ENCODE data around the gene PDCD10. TPM values are rescaled to one million over a fixed set of nuclear protein-coding genes. Genes with fewer than 3 reads are reported as not detected.

PDCD10 gene
- total RNA-seq, 1 experiment from 2014 or later = 65.8 TPM

DNA sequence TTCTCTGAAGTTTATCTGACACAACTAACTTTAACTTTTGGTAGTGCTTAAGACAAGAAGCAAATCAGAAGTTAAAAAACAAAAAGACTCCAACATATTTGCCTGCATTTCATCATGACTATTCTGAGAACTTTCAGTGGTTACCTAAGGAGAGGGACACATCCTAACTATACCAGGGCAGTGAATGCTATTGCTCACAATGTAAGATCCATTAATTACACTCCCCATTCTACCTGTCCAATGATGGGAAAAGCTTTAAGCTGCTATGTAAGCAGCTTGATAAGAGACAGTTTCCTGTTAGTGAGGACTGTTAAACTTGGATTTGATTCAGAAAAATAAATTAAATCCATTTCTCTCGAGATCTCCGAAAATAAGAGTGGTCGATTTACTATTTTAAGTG is 38.3 kb upstream of the PDCD10 start:
- Mint-ChIP-seq H3K27me3 (ENCODE audit: insufficient read depth, unreplicated experiment) (no peaks in the 10 kb centered on the region), H3K4me3 (ENCODE audit: unreplicated experiment) (no peak overlapping the region), H3K4me1 (ENCODE audit: low read depth, unreplicated experiment) (peaks cover 7% of the 10 kb centered on the region), H3K9me3 (ENCODE audit: unreplicated experiment) (no peaks in the 10 kb centered on the region), H3K27ac (ENCODE audit: unreplicated experiment) (no peak overlapping the region), H3K36me3 (ENCODE audit: insufficient read depth, unreplicated experiment) (no peaks in the 10 kb centered on the region)
- DNase-seq = no peak
- no TSS peak for BruUV-seq (replicated peaks)
- POLR2A ChIA-PET = no interaction called here
- TF ChIP-seq, protein P1, sequence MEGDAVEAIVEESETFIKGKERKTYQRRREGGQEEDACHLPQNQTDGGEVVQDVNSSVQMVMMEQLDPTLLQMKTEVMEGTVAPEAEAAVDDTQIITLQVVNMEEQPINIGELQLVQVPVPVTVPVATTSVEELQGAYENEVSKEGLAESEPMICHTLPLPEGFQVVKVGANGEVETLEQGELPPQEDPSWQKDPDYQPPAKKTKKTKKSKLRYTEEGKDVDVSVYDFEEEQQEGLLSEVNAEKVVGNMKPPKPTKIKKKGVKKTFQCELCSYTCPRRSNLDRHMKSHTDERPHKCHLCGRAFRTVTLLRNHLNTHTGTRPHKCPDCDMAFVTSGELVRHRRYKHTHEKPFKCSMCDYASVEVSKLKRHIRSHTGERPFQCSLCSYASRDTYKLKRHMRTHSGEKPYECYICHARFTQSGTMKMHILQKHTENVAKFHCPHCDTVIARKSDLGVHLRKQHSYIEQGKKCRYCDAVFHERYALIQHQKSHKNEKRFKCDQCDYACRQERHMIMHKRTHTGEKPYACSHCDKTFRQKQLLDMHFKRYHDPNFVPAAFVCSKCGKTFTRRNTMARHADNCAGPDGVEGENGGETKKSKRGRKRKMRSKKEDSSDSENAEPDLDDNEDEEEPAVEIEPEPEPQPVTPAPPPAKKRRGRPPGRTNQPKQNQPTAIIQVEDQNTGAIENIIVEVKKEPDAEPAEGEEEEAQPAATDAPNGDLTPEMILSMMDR (IDR thresholded peaks at IDR 0.05; ENCODE audit: insufficient read depth in 1 of 2, low read depth in 1 of 2, low read length in 1 of 2, severe bottlenecking in 1 of 2, unreplicated experiment in 1 of 2) = no peak
- intact Hi-C loops (cut with micrococcal nuclease; ENCODE audit: unreplicated experiment) = no loop called here
- H3K27me3 ChIP-seq (replicated peaks; ENCODE audit: control insufficient read depth, insufficient read depth, low read length) = no peaks in the 10 kb centered on the region
- H3K4me1 ChIP-seq = peaks cover 8% of the 10 kb centered on the region
- H3K9me3 ChIP-seq = peaks cover 5% of the 10 kb centered on the region; the same call in 1 of the 2 replicates
- no peak overlapping the region for H3K4me3 ChIP-seq (ENCODE audit: low read depth, low read length)
- H3K36me3 ChIP-seq (ENCODE audit: control insufficient read depth, insufficient read depth, low read length) = no peaks in the 10 kb centered on the region
- CTCF ChIA-PET = no interaction called here

GRCh38 chr3:167762296-167762695 is 27.6 kb upstream of the PDCD10 start:
- no peaks in the 10 kb centered on the region for H3K36me3 ChIP-seq (ENCODE audit: control insufficient read depth, insufficient read depth, low read length)
- Mint-ChIP-seq H3K9me3 (ENCODE audit: unreplicated experiment) (peaks cover 13% of the 10 kb centered on the region), H3K4me3 (ENCODE audit: unreplicated experiment) (no peak overlapping the region), H3K27me3 (ENCODE audit: insufficient read depth, unreplicated experiment) (no peaks in the 10 kb centered on the region), H3K36me3 (ENCODE audit: insufficient read depth, unreplicated experiment) (no peaks in the 10 kb centered on the region), H3K4me1 (ENCODE audit: low read depth, unreplicated experiment) (peaks cover 5% of the 10 kb centered on the region), H3K27ac (ENCODE audit: unreplicated experiment) (no peak overlapping the region)
- no peaks in the 10 kb centered on the region for H3K9me3 ChIP-seq
- ChIA-PET CTCF (no interaction called here), POLR2A (no interaction called here)
- intact Hi-C loops (cut with micrococcal nuclease; ENCODE audit: unreplicated experiment) = no loop called here
- no peaks in the 10 kb centered on the region for H3K4me1 ChIP-seq
- H3K27me3 ChIP-seq (replicated peaks; ENCODE audit: control insufficient read depth, insufficient read depth, low read length) = no peaks in the 10 kb centered on the region
- H3K4me3 ChIP-seq (ENCODE audit: low read depth, low read length) = no peak overlapping the region
- DNase-seq = no peak
- TF ChIP-seq, protein P1 (IDR thresholded peaks at IDR 0.05; ENCODE audit: insufficient read depth in 1 of 2, low read depth in 1 of 2, low read length in 1 of 2, severe bottlenecking in 1 of 2, unreplicated experiment in 1 of 2) = no peak
- no TSS peak for BruUV-seq (replicated peaks)

- intact Hi-C loops (cut with micrococcal nuclease; ENCODE audit: unreplicated experiment) = loop anchor here (1.0 to 2.0 kb wide), 2 partner anchors 45 to 52 kb away; no protein-coding TSS in a partner anchor
- ChIA-PET CTCF (no interaction called here), POLR2A (no interaction called here)
- Mint-ChIP-seq H3K27me3 (ENCODE audit: insufficient read depth, unreplicated experiment) (no peaks in the 10 kb centered on the region), H3K4me3 (ENCODE audit: unreplicated experiment) (no peak overlapping the region), H3K9me3 (ENCODE audit: unreplicated experiment) (peaks cover 8% of the 10 kb centered on the region), H3K27ac (ENCODE audit: unreplicated experiment) (no peak overlapping the region), H3K4me1 (ENCODE audit: low read depth, unreplicated experiment) (peaks cover 5% of the 10 kb centered on the region), H3K36me3 (ENCODE audit: insufficient read depth, unreplicated experiment) (no peaks in the 10 kb centered on the region)
- Histone ChIP-seq H3K36me3 (ENCODE audit: control insufficient read depth, insufficient read depth, low read length) (no peaks in the 10 kb centered on the region), H3K4me3 (ENCODE audit: low read depth, low read length) (no peak overlapping the region), H3K27me3 (replicated peaks; ENCODE audit: control insufficient read depth, insufficient read depth, low read length) (no peaks in the 10 kb centered on the region), H3K9me3 (no peaks in the 10 kb centered on the region; the same call in 1 of the 2 replicates), H3K4me1 (no peaks in the 10 kb centered on the region; the same call in 1 of the 2 replicates)
- no peak for DNase-seq
- BruUV-seq (replicated peaks) = no TSS peak
- TF ChIP-seq, protein P1 (IDR thresholded peaks at IDR 0.05; ENCODE audit: insufficient read depth in 1 of 2, low read depth in 1 of 2, low read length in 1 of 2, severe bottlenecking in 1 of 2, unreplicated experiment in 1 of 2) = no peak
Observed at GRCh38 chr3:167761302-167761701, 26.6 kb upstream of the PDCD10 start.
